Measurements from ENCODE around the gene RINT1. TPM values are rescaled to one million over a fixed set of nuclear protein-coding genes. Genes with fewer than 3 reads are reported as not detected.
"Not testable (repeated sequence)": the region's sequence is repeated elsewhere in the genome, so short reads cannot be mapped to it uniquely, and the experiment has no call there.

The RINT1 gene
- total RNA-seq, 1 donor from 2014 or later, result 8.9 TPM

DNA sequence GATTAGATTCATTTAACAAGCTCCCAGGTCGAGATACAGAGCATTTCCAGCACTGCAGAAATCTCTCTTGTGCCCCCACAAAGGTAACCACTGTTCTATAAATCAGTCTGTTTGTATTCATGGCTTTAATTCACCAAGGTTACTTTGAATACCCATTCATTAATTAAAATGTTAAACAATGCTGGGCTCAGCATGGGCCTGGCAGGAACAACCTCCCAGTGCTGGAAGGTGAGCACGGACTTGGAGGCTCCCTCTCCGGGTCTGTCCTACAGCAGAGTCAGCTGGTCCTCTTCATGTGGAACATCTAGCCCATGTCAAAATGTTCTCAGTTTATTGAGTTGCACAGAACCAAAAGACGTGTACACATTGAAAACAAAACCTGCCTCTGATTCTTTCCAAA lies 64.9 kb downstream of the RINT1 start:
- no peaks in the 10 kb centered on the region for H3K27me3 ChIP-seq
- intact Hi-C loops (cut with DNase I), result no loop called here

GRCh38 chr7:105599080-105599479 lies 67.1 kb downstream of the RINT1 start:
- H3K36me3 ChIP-seq; H3K9me3 ChIP-seq; H3K4me3 ChIP-seq; H3K27me3 ChIP-seq; H3K4me1 ChIP-seq; H3K27ac ChIP-seq; DNase-seq (ENCODE audit: low spot score in 2 of 2); intact Hi-C loops (cut with DNase I): not testable (repeated sequence)

More for the DNA sequence above, 64.9 kb downstream of the RINT1 start:
- no peak overlapping the region for H3K27ac ChIP-seq
- no peaks in the 10 kb centered on the region for H3K9me3 ChIP-seq
- no peaks in the 10 kb centered on the region for H3K36me3 ChIP-seq
- H3K4me1 ChIP-seq, result no peaks in the 10 kb centered on the region
- DNase-seq (ENCODE audit: low spot score in 2 of 2), result no peak
- TF ChIP-seq, protein P1, sequence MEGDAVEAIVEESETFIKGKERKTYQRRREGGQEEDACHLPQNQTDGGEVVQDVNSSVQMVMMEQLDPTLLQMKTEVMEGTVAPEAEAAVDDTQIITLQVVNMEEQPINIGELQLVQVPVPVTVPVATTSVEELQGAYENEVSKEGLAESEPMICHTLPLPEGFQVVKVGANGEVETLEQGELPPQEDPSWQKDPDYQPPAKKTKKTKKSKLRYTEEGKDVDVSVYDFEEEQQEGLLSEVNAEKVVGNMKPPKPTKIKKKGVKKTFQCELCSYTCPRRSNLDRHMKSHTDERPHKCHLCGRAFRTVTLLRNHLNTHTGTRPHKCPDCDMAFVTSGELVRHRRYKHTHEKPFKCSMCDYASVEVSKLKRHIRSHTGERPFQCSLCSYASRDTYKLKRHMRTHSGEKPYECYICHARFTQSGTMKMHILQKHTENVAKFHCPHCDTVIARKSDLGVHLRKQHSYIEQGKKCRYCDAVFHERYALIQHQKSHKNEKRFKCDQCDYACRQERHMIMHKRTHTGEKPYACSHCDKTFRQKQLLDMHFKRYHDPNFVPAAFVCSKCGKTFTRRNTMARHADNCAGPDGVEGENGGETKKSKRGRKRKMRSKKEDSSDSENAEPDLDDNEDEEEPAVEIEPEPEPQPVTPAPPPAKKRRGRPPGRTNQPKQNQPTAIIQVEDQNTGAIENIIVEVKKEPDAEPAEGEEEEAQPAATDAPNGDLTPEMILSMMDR (IDR thresholded peaks at IDR 0.05), result no peak
- H3K4me3 ChIP-seq, result no peak overlapping the region

- intact Hi-C loops (cut with DNase I), result no loop called here
- H3K36me3 ChIP-seq, result no peaks in the 10 kb centered on the region
- no peak for DNase-seq (ENCODE audit: low spot score in 2 of 2)
Observed at GRCh38 chr7:105599551-105599950, 67.5 kb downstream of the RINT1 start.

DNA sequence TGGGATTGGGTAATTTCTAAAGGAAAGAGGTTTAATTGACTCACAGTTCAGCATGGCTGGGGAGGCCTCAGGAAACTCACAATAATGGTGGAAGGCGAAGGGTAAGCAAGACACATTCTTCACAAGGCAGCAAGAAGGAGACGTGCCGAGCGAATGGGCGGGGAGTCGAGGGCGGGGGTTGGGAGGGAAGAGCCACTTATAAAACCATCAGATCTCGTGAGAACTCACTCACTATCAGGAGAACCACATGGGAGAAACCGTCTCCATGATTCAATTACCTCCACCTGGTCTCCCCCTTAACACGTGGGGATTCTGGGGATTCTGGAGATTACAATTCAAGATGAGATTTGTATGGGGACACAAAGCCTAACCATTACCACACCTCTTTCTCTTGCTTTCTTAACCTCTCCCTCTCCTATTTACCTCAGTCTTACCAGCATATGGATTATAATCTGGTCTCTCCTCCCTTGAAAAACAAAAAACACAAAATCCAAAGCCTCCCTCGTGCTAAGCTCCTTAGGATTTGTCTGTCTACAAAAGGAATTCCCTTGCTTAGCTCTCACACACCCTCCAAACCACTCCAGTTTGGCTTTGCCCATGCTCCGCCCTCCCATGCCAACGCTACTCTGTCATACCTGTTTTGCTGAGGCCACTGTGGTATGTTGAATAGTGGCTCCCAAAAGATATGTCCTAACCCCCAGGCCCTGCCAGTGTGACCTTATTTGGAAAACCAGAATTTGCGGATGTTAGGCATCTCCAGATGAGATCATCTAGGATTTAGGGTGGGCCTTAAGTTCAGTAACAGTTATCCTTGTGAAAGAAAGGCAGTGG lies 68.9 kb downstream of the RINT1 start:
- intact Hi-C loops (cut with DNase I), result no loop called here
- Histone ChIP-seq H3K27me3 (no peaks in the 10 kb centered on the region), H3K4me1 (no peaks in the 10 kb centered on the region), H3K9me3 (no peaks in the 10 kb centered on the region), H3K27ac (no peak overlapping the region), H3K36me3 (no peaks in the 10 kb centered on the region), H3K4me3 (no peak overlapping the region)
- TF ChIP-seq, protein P1 (IDR thresholded peaks at IDR 0.05), result no peak
- DNase-seq (ENCODE audit: low spot score in 2 of 2), result no peak

More at GRCh38 chr7:105599551-105599950, 67.5 kb downstream of the RINT1 start:
- H3K9me3 ChIP-seq, result no peaks in the 10 kb centered on the region
- no peaks in the 10 kb centered on the region for H3K4me1 ChIP-seq
- H3K27me3 ChIP-seq, result no peaks in the 10 kb centered on the region
- TF ChIP-seq, protein P1 (IDR thresholded peaks at IDR 0.05), result no peak
- no peak overlapping the region for H3K4me3 ChIP-seq
- no peak overlapping the region for H3K27ac ChIP-seq

DNA sequence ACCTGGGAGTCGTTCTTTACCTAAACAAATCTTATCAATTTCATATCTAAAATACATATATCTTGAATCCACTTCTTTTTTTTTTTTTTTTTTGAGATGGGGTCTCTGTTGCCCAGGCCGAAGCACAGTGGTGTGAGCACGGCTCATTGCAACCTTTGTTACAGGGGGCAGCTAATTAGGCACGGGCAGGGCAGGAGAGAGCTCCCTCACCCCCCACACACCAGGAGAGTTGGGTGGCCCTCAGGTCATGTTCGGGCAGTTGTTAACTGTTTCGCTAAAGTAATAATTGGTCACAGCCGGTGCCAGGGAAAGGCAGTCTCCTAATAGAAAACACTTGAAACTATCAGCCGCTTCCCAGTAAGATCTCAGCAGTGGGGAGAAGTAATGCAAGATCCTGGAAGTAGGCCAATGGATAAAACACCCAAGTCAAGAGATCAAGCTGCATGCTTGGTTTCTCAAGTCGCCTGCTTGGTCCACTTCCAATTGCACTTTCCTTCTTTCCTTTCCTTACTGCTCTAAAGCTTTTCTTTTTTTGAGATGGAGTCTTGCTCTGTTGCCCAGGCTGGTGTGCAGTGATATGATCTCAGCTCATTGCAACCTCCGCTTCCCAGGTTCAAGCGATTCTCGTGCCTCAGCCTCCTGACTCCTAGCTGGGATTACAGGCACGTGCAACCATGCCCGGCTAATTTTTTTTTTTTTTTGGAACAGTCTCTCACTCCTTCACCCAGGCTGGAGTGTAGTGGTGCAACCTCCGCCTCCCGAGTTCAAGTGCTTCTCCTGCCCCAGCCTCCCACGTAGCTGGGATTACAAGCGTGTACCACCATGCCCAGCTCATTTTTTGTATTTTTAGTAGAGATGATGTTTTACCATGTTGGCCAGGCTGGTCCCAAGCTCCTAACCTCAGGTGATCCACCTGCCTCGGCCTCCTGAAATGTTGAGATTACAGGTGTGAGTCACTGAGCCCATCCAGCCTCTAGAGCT lies 70.6 kb downstream of the RINT1 start:
- intact Hi-C loops (cut with DNase I), result no loop called here
- no peak for DNase-seq (ENCODE audit: low spot score in 2 of 2)
- no peaks in the 10 kb centered on the region for H3K9me3 ChIP-seq
- no peak overlapping the region for H3K27ac ChIP-seq
- H3K4me1 ChIP-seq, result no peaks in the 10 kb centered on the region
- H3K27me3 ChIP-seq, result no peaks in the 10 kb centered on the region
- TF ChIP-seq, protein P1 (IDR thresholded peaks at IDR 0.05), result no peak
- H3K36me3 ChIP-seq, result peaks cover 0 to 3% of the 10 kb centered on the region in 2 donors
- no peak overlapping the region for H3K4me3 ChIP-seq
